Gastroesophageal sphincter (tissue), 3 donors: Measurements from ENCODE around the gene APCDD1L.

ENCODE experiments used
- POLR2A ChIP-seq, 2 donors: fragments of 450-650 bp; IDR thresholded peaks; one replicate each; pipeline ENCODE4 v1.6.1; 2017; ENCODE audit warnings: antibody characterized with exemption in 2 of 2, mild to moderate bottlenecking in 2 of 2, moderate library complexity in 1 of 2
- POLR2AphosphoS5 ChIP-seq: sonication (generic); formaldehyde crosslinking; IDR thresholded peaks from one replicate; pipeline ENCODE4 v1.6.1; 2017; ENCODE audit warnings: antibody characterized with exemption
- TF ChIP-seq, protein P1 (sequence below), 4 experiments: fragments of 200-600 bp in 2 of 4; fragments of 450-650 bp in 2 of 4; sonication (generic) in 1 of 4; IDR thresholded peaks; one replicate each; pipeline ENCODE4 v1.5.1; 2017 to 2019; ENCODE audit warnings: antibody characterized with exemption in 4 of 4, mild to moderate bottlenecking in 2 of 4, moderate library complexity in 2 of 4

- TF ChIP-seq POLR2AphosphoS5 (no peak), POLR2A (IDR thresholded peaks at IDR 0.05) (no peak)
- TF ChIP-seq, protein P1, sequence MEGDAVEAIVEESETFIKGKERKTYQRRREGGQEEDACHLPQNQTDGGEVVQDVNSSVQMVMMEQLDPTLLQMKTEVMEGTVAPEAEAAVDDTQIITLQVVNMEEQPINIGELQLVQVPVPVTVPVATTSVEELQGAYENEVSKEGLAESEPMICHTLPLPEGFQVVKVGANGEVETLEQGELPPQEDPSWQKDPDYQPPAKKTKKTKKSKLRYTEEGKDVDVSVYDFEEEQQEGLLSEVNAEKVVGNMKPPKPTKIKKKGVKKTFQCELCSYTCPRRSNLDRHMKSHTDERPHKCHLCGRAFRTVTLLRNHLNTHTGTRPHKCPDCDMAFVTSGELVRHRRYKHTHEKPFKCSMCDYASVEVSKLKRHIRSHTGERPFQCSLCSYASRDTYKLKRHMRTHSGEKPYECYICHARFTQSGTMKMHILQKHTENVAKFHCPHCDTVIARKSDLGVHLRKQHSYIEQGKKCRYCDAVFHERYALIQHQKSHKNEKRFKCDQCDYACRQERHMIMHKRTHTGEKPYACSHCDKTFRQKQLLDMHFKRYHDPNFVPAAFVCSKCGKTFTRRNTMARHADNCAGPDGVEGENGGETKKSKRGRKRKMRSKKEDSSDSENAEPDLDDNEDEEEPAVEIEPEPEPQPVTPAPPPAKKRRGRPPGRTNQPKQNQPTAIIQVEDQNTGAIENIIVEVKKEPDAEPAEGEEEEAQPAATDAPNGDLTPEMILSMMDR (IDR thresholded peaks at IDR 0.05) = no peak
These were observed 7.5 kb upstream of the APCDD1L start for GRCh38 chr20:58522666-58523065.
